Astrocyte (in vitro differentiated cells and primary cell): ENCODE results near the gene PRRC2B. TPM values are rescaled to one million over a fixed set of nuclear protein-coding genes. Genes with fewer than 3 reads are reported as not detected.

Experiments used
- DNase-seq: peaks from one replicate; pipeline ENCODE4 v3.0.0-alpha.2; 2010; ENCODE audit warnings: low read depth
- FAIRE-seq: peaks from 2 replicates; lab custom pipeline; 2011; peaks lifted over from hg19 to GRCh38; lab: Jason Lieb, UNC
- H2AFZ ChIP-seq: 2 replicates; pipeline ENCODE4 v1.6.0; 2012; ENCODE audit warnings: low read depth, low read length, inconsistent platforms
- H3K27ac ChIP-seq: 2 replicates; pipeline ENCODE4 v1.5.1; 2011; ENCODE audit warnings: low read depth, low read length, inconsistent platforms
- H3K27me3 ChIP-seq: 2 replicates; pipeline ENCODE4 v1.6.0; 2011; ENCODE audit warnings: low read length, inconsistent platforms; ENCODE audit not compliant: insufficient read depth
- H3K36me3 ChIP-seq: 2 replicates; pipeline ENCODE4 v1.5.1; 2011; ENCODE audit warnings: low read length, inconsistent platforms; ENCODE audit not compliant: insufficient read depth
- H3K4me1 ChIP-seq: 2 replicates; pipeline ENCODE4 v1.5.1; 2011; ENCODE audit warnings: low read length, inconsistent platforms; ENCODE audit not compliant: insufficient read depth
- H3K4me2 ChIP-seq: 2 replicates; pipeline ENCODE4 v1.6.0; 2012; ENCODE audit warnings: low read length, inconsistent platforms
- H3K4me3 ChIP-seq: 2 replicates; pipeline ENCODE4 v1.5.1; 2011; ENCODE audit warnings: low read depth, mild to moderate bottlenecking, low read length, inconsistent platforms; ENCODE audit not compliant: insufficient read depth
- H3K79me2 ChIP-seq: 2 replicates; pipeline ENCODE4 v1.6.0; 2012; ENCODE audit warnings: mild to moderate bottlenecking, low read length, inconsistent platforms; ENCODE audit not compliant: insufficient read depth
- H3K9ac ChIP-seq: 2 replicates; pipeline ENCODE4 v1.6.0; 2012; ENCODE audit warnings: mild to moderate bottlenecking, low read length, inconsistent platforms
- H3K9me3 ChIP-seq: 2 replicates; pipeline ENCODE4 v1.5.1; 2012; ENCODE audit warnings: low read depth, mild to moderate bottlenecking, low read length, inconsistent platforms; ENCODE audit not compliant: insufficient read depth
- H4K20me1 ChIP-seq: 2 replicates; pipeline ENCODE4 v1.6.0; 2012; ENCODE audit warnings: low read length, inconsistent platforms; ENCODE audit not compliant: insufficient read depth
- H3K27ac Mint-ChIP-seq: one replicate; pipeline ENCODE4 v1.8.0; 2021; ENCODE audit warnings: mild to moderate bottlenecking, mixed read lengths; ENCODE audit not compliant: unreplicated experiment
- H3K27me3 Mint-ChIP-seq: one replicate; pipeline ENCODE4 v1.8.0; 2021; ENCODE audit warnings: low read depth, mixed read lengths; ENCODE audit not compliant: unreplicated experiment
- H3K36me3 Mint-ChIP-seq: one replicate; pipeline ENCODE4 v1.8.0; 2021; ENCODE audit warnings: low read depth, mixed read lengths; ENCODE audit not compliant: unreplicated experiment
- H3K4me1 Mint-ChIP-seq: one replicate; pipeline ENCODE4 v1.8.0; 2021; ENCODE audit warnings: low read depth, mixed read lengths; ENCODE audit not compliant: unreplicated experiment
- H3K4me3 Mint-ChIP-seq: one replicate; pipeline ENCODE4 v1.8.0; 2021; ENCODE audit warnings: mild to moderate bottlenecking, moderate library complexity, mixed read lengths; ENCODE audit not compliant: unreplicated experiment
- H3K9me3 Mint-ChIP-seq: one replicate; pipeline ENCODE4 v1.8.0; 2021; ENCODE audit warnings: mild to moderate bottlenecking, mixed read lengths; ENCODE audit not compliant: unreplicated experiment
- EZH2 ChIP-seq: IDR thresholded peaks from 2 replicates; pipeline ENCODE4 v1.6.1; 2012; ENCODE audit warnings: mild to moderate bottlenecking, low read length, inconsistent platforms; ENCODE audit not compliant: insufficient read depth
- total RNA-seq: library from RNA; stranded (reverse); gene quantifications from 2 replicates; pipeline ENCODE4 v1.2.1, GENCODE V29; 2021
- TF ChIP-seq, protein P1 (sequence below): IDR thresholded peaks from 2 replicates; pipeline ENCODE4 v1.5.1; 2011; ENCODE audit warnings: low read depth, mild to moderate bottlenecking, inconsistent platforms, low read length, moderate library complexity; ENCODE audit not compliant: insufficient read depth

Gene PRRC2B
- total RNA-seq, 1 donor from 2014 or later = 292 TPM

DNA sequence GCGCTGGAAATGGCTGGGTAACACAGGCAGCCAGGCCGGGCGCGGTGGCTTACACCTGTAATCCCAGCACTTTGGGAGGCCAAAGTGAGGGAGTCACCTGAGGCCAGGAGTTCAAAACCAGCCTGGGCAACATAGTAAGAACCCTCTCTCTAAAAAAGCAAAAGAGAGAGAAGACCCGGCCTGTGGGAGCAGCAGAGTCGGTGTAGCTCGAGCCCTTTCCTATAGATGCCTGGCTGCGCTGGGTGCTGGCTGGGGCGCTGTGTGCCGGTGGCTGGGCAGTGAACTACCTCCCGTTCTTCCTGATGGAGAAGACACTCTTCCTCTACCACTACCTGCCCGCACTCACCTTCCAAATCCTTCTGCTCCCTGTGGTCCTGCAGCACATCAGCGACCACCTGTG is 127.9 kb downstream of the PRRC2B start:
- Histone ChIP-seq H3K4me3 (no peak overlapping the region), H3K36me3 (peaks cover 27% of the 10 kb centered on the region), H3K27me3 (no peaks in the 10 kb centered on the region), H2AFZ (no peak overlapping the region), H3K9ac (no peak overlapping the region), H3K27ac (no peak overlapping the region), H3K9me3 (peaks cover 1% of the 10 kb centered on the region), H3K4me2 (no peak overlapping the region), H3K79me2 (no peaks in the 10 kb centered on the region), H3K4me1 (peaks cover 2% of the 10 kb centered on the region), H4K20me1 (peaks cover 3% of the 10 kb centered on the region)
- DNase-seq = no peak
- Mint-ChIP-seq H3K4me1 (peaks cover 11% of the 10 kb centered on the region), H3K9me3 (no peaks in the 10 kb centered on the region), H3K27ac (no peak overlapping the region), H3K36me3 (peaks cover 31% of the 10 kb centered on the region), H3K27me3 (no peaks in the 10 kb centered on the region), H3K4me3 (no peak overlapping the region)
- TF ChIP-seq EZH2 = no peak
- TF ChIP-seq, protein P1, sequence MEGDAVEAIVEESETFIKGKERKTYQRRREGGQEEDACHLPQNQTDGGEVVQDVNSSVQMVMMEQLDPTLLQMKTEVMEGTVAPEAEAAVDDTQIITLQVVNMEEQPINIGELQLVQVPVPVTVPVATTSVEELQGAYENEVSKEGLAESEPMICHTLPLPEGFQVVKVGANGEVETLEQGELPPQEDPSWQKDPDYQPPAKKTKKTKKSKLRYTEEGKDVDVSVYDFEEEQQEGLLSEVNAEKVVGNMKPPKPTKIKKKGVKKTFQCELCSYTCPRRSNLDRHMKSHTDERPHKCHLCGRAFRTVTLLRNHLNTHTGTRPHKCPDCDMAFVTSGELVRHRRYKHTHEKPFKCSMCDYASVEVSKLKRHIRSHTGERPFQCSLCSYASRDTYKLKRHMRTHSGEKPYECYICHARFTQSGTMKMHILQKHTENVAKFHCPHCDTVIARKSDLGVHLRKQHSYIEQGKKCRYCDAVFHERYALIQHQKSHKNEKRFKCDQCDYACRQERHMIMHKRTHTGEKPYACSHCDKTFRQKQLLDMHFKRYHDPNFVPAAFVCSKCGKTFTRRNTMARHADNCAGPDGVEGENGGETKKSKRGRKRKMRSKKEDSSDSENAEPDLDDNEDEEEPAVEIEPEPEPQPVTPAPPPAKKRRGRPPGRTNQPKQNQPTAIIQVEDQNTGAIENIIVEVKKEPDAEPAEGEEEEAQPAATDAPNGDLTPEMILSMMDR = no peak
- FAIRE-seq = no peak

GRCh38 chr9:131522257-131523085 is 128.6 kb downstream of the PRRC2B start:
- Mint-ChIP-seq H3K4me1 (peaks cover 11% of the 10 kb centered on the region), H3K4me3 (no peak overlapping the region), H3K36me3 (peaks cover 31% of the 10 kb centered on the region), H3K9me3 (no peaks in the 10 kb centered on the region), H3K27me3 (no peaks in the 10 kb centered on the region), H3K27ac (peak overlapping the region; percentile 41)
- Histone ChIP-seq H3K4me2 (no peak overlapping the region), H3K4me3 (no peak overlapping the region), H3K9me3 (no peaks in the 10 kb centered on the region), H2AFZ (no peak overlapping the region), H3K36me3 (peaks cover 27% of the 10 kb centered on the region), H4K20me1 (peaks cover 3% of the 10 kb centered on the region), H3K27me3 (no peaks in the 10 kb centered on the region), H3K9ac (no peak overlapping the region), H3K4me1 (peaks cover 2% of the 10 kb centered on the region), H3K79me2 (no peaks in the 10 kb centered on the region), H3K27ac (no peak overlapping the region)
- no peak for TF ChIP-seq EZH2
- TF ChIP-seq, protein P1 = no peak
- DNase-seq = no peak
- no peak for FAIRE-seq

- no peak for DNase-seq
- H3K9me3 ChIP-seq = no peaks in the 10 kb centered on the region
- no peaks in the 10 kb centered on the region for H3K27me3 ChIP-seq
- Mint-ChIP-seq H3K27me3 (no peaks in the 10 kb centered on the region), H3K4me1 (peaks cover 11% of the 10 kb centered on the region), H3K9me3 (no peaks in the 10 kb centered on the region), H3K27ac (peak overlapping the region; percentile 47), H3K4me3 (no peak overlapping the region), H3K36me3 (peaks cover 28% of the 10 kb centered on the region)
- no peak for FAIRE-seq
- peaks cover 2% of the 10 kb centered on the region for H3K4me1 ChIP-seq
- H3K79me2 ChIP-seq = no peaks in the 10 kb centered on the region
- H3K36me3 ChIP-seq = peaks cover 26% of the 10 kb centered on the region
- H3K4me2 ChIP-seq = no peak overlapping the region
- no peak overlapping the region for H3K27ac ChIP-seq
- H2AFZ ChIP-seq = no peak overlapping the region
- H3K9ac ChIP-seq = no peak overlapping the region
- no peak for TF ChIP-seq EZH2
- TF ChIP-seq, protein P1 = no peak
- no peak overlapping the region for H3K4me3 ChIP-seq
- H4K20me1 ChIP-seq = peaks cover 3% of the 10 kb centered on the region
Measured at GRCh38 chr9:131523086-131523388, 129.2 kb downstream of the PRRC2B start.
